SK-N-SH (cell line): ENCODE results near the gene PTH2. TPM values are rescaled to one million over a fixed set of nuclear protein-coding genes. Genes with fewer than 3 reads are reported as not detected.

Source experiments
- CTCF ChIA-PET: fragments of 300-600, 350-600 bp; formaldehyde crosslinking; extraction: SDS; loops from one replicate; lab custom pipeline; 2021; lab: Yijun Ruan, JAX
- POLR2A ChIA-PET: fragments of 350-600 bp; sonication (Branson Sonifier 250); formaldehyde crosslinking; extraction: SDS; loops from one replicate; lab custom pipeline; 2020; ENCODE audit warnings: antibody characterized with exemption, inconsistent platforms; lab: Yijun Ruan, JAX
- DNase-seq: peaks from one replicate; pipeline ENCODE4 v3.0.0; 2012
- H2AFZ ChIP-seq: fragments of 200-600 bp; sonication (generic); 2 replicates; pipeline ENCODE4 v1.8.1; 2016; ENCODE audit warnings: antibody characterized with exemption, mild to moderate bottlenecking, low read depth
- H3F3A ChIP-seq: fragments of 200-600 bp; sonication (generic); replicated peaks from 2 replicates; pipeline ENCODE3; 2016; ENCODE audit warnings: antibody characterized with exemption, mild to moderate bottlenecking; ENCODE audit not compliant: insufficient read depth
- H3K27ac ChIP-seq, 2 experiments: fragments of 200-500 bp in 1 of 2; fragments of 200-600 bp in 1 of 2; sonication (Bioruptor generic) in 1 of 2; sonication (generic), shearing (Covaris generic) in 1 of 2; 2 replicates each; pipeline versions ENCODE4 v1.5.1 to v1.6.1; 2014 to 2016; ENCODE audit warnings: low read depth in 2 of 2, inconsistent platforms in 1 of 2, low read length in 1 of 2, mild to moderate bottlenecking in 1 of 2, mixed read lengths in 1 of 2
- H3K27me3 ChIP-seq: fragments of 200-600 bp; sonication (generic), shearing (Covaris generic); 2 replicates; pipeline ENCODE4 v1.6.1; 2016; ENCODE audit warnings: mixed run types; ENCODE audit not compliant: insufficient read depth
- H3K36me3 ChIP-seq, 2 experiments: fragments of 200-500 bp in 1 of 2; fragments of 200-600 bp in 1 of 2; sonication (Bioruptor generic) in 1 of 2; sonication (generic) in 1 of 2; replicated peaks in 1 of 2; 2 replicates each; pipeline versions ENCODE3 to v1.5.1; 2014 to 2016; ENCODE audit warnings: low read length in 1 of 2, mild to moderate bottlenecking in 1 of 2; ENCODE audit not compliant: insufficient read depth in 2 of 2, control insufficient read depth in 1 of 2
- H3K4me1 ChIP-seq, 2 experiments: fragments of 200-500 bp in 1 of 2; fragments of 200-600 bp in 1 of 2; sonication (Bioruptor generic) in 1 of 2; sonication (generic), shearing (Covaris generic) in 1 of 2; 2 replicates each; pipeline versions ENCODE4 v1.5.1 to v1.6.1; 2014 to 2016; ENCODE audit warnings: low read depth in 1 of 2, low read length in 1 of 2, mixed run types in 1 of 2; ENCODE audit not compliant: insufficient read depth in 2 of 2, control insufficient read depth in 1 of 2
- H3K4me2 ChIP-seq: fragments of 200-600 bp; sonication (generic), shearing (Covaris generic); 2 replicates; pipeline ENCODE4 v1.6.1; 2017; ENCODE audit warnings: mixed run types
- H3K4me3 ChIP-seq, 2 experiments: fragments of 200-500 bp in 1 of 2; fragments of 200-600 bp in 1 of 2; sonication (Bioruptor generic) in 1 of 2; sonication (generic), shearing (Covaris generic) in 1 of 2; 2 replicates each; pipeline versions ENCODE4 v1.5.1 to v1.8.1; 2014 to 2016; ENCODE audit warnings: low read depth in 2 of 2, inconsistent platforms in 1 of 2, low read length in 1 of 2, mild to moderate bottlenecking in 1 of 2, mixed read lengths in 1 of 2, moderate library complexity in 1 of 2
- H3K79me2 ChIP-seq: fragments of 200-600 bp; sonication (generic); 2 replicates; pipeline ENCODE4 v1.8.1; 2017; ENCODE audit warnings: mild to moderate bottlenecking; ENCODE audit not compliant: insufficient read depth
- H3K9ac ChIP-seq: fragments of 200-600 bp; sonication (generic); 2 replicates; pipeline ENCODE4 v1.6.1; 2017; ENCODE audit warnings: mixed run types
- H3K9me2 ChIP-seq: fragments of 200-600 bp; sonication (generic); 2 replicates; pipeline ENCODE4 v1.6.1; 2017; ENCODE audit warnings: mixed run types
- H3K9me3 ChIP-seq: fragments of 200-600 bp; sonication (generic); 2 replicates; pipeline ENCODE4 v1.6.1; 2017; ENCODE audit warnings: mixed run types, mild to moderate bottlenecking, moderate library complexity
- H4K20me1 ChIP-seq: fragments of 200-600 bp; sonication (generic); 2 replicates; pipeline ENCODE4 v1.6.1; 2017; ENCODE audit warnings: mild to moderate bottlenecking, mixed run types; ENCODE audit not compliant: insufficient read depth
- ELF1 ChIP-seq: IDR thresholded peaks from 2 replicates; pipeline ENCODE4 v1.4.0; 2012
- JUND ChIP-seq: IDR thresholded peaks from 2 replicates; pipeline ENCODE4 v1.4.0; 2012
- MEF2A ChIP-seq: IDR thresholded peaks from 2 replicates; pipeline ENCODE4 v1.4.0; 2012; ENCODE audit warnings: low read depth, borderline replicate concordance
- YY1 ChIP-seq: IDR thresholded peaks from 2 replicates; pipeline ENCODE4 v1.4.0; 2012; ENCODE audit warnings: low read depth, mild to moderate bottlenecking
- WGBS: methylation state at CpG from one replicate; pipeline ENCODE4 v1.1.6; 2017; ENCODE audit warnings: low lambda C conversion rate; 5-methylcytosine and 5-hydroxymethylcytosine counted together
- polyA plus RNA-seq, 3 experiments: library from polyadenylated mRNA; depleted of rRNA; stranded (reverse); fragments of >200 nt; gene quantifications; 2 replicates each; pipeline ENCODE4 v1.2.3, GENCODE V29; 2012
- TF ChIP-seq, protein P1 (sequence below): IDR thresholded peaks from 2 replicates; pipeline ENCODE4 v1.6.1; 2012; ENCODE audit warnings: mild to moderate bottlenecking, low read depth, low read length, moderate library complexity
- TF ChIP-seq, protein P2 (sequence below): IDR thresholded peaks from 2 replicates; pipeline ENCODE4 v1.4.0; 2012; ENCODE audit warnings: low read depth, borderline replicate concordance

PTH2 gene
- polyA plus RNA-seq, 1 of the 3 experiments (the other 2 are of a cell fraction) = not detected

GRCh38 chr19:49398001-49398615, 25.1 kb downstream of the PTH2 start:
- Histone ChIP-seq H3K9me2 (no peaks in the 10 kb centered on the region), H4K20me1 (no peaks in the 10 kb centered on the region), H3K4me2 (no peak overlapping the region), H3K36me3 (no peaks in the 10 kb centered on the region), H3K9ac (no peak overlapping the region), H3K79me2 (no peaks in the 10 kb centered on the region), H3K4me1 (peaks cover 0 to 2% of the 10 kb centered on the region in 2 experiments; a peak in 1 of 4 replicates), H2AFZ (no peak overlapping the region), H3F3A (no peaks in the 10 kb centered on the region), H3K27me3 (peaks cover 11% of the 10 kb centered on the region), H3K27ac (no peak overlapping the region), H3K9me3 (no peaks in the 10 kb centered on the region), H3K4me3 (no peak overlapping the region)
- 63% methylated on average over 8 of the region's 11 CpGs for WGBS
- no peak for TF ChIP-seq ELF1
- TF ChIP-seq YY1 = no peak
- TF ChIP-seq MEF2A = no peak
- TF ChIP-seq, protein P1, sequence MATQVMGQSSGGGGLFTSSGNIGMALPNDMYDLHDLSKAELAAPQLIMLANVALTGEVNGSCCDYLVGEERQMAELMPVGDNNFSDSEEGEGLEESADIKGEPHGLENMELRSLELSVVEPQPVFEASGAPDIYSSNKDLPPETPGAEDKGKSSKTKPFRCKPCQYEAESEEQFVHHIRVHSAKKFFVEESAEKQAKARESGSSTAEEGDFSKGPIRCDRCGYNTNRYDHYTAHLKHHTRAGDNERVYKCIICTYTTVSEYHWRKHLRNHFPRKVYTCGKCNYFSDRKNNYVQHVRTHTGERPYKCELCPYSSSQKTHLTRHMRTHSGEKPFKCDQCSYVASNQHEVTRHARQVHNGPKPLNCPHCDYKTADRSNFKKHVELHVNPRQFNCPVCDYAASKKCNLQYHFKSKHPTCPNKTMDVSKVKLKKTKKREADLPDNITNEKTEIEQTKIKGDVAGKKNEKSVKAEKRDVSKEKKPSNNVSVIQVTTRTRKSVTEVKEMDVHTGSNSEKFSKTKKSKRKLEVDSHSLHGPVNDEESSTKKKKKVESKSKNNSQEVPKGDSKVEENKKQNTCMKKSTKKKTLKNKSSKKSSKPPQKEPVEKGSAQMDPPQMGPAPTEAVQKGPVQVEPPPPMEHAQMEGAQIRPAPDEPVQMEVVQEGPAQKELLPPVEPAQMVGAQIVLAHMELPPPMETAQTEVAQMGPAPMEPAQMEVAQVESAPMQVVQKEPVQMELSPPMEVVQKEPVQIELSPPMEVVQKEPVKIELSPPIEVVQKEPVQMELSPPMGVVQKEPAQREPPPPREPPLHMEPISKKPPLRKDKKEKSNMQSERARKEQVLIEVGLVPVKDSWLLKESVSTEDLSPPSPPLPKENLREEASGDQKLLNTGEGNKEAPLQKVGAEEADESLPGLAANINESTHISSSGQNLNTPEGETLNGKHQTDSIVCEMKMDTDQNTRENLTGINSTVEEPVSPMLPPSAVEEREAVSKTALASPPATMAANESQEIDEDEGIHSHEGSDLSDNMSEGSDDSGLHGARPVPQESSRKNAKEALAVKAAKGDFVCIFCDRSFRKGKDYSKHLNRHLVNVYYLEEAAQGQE = no peak
- ChIA-PET CTCF (interaction anchor here (0.6 to 1.6 kb wide), 6 partner anchors 13 to 46 kb away, joined by 3 to 6 read pairs (median 3); no protein-coding TSS in a partner anchor), POLR2A (interaction anchor here (0.5 to 1.3 kb wide), 2 partner anchors 54 to 91 kb away, joined by 3 read pairs; partner anchors contain the start of gene PIH1D1)
- DNase-seq = peak; percentile 9

DNA sequence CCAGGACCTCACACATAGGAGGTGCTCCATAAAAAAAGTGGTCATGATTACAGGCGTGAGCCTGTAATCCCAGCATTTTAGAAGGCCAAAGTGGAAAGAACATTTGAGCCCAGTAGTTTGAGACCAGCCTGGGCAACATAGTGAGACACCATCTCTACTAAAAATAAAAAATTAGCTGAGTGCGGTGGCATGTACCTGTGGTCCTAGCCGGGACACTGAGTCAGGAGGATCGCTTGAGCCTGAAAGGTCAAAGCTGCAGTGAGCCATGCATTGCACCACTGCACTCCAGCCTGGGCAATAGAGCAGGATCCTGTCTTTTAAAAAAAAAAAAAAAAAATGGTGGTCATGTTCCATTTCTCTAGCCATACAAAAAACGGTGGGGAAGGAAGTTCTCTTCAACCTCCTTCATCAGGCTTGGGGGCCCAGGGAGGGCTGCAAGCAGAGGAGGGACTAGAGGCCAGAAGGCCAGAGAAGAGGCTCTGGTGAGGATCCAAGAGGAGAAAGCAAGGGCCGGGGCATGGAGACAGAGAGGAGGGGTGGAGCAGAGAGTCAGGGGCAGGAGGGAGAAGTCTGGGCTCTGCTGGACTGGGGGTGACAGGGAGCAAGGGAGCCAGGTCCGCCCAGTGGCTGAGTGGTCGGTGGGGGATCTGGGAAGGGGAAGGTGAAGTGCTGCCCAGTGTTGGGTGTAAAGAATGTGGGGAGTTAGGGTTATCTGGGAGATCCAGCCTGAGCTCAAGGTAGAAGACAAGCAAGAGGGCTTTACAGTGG, 26.3 kb downstream of the PTH2 start:
- Histone ChIP-seq H3K27ac (no peak overlapping the region), H3K36me3 (no peaks in the 10 kb centered on the region), H3K4me2 (no peak overlapping the region), H3K9ac (no peak overlapping the region), H3K27me3 (peaks cover 22% of the 10 kb centered on the region), H4K20me1 (no peaks in the 10 kb centered on the region), H3K79me2 (no peaks in the 10 kb centered on the region), H3K4me3 (no peak overlapping the region), H3F3A (peaks cover 4% of the 10 kb centered on the region), H3K4me1 (peaks cover 0 to 2% of the 10 kb centered on the region in 2 experiments; a peak in 1 of 4 replicates), H3K9me3 (no peaks in the 10 kb centered on the region), H2AFZ (no peak overlapping the region), H3K9me2 (no peaks in the 10 kb centered on the region)
- 56% methylated on average over 8 of the region's 8 CpGs for WGBS
- DNase-seq = peak; percentile 4
- CTCF ChIA-PET = interaction anchor here (1.2 to 1.6 kb wide), 2 partner anchors 16 to 46 kb away, joined by 3 to 6 read pairs; no protein-coding TSS in a partner anchor
- POLR2A ChIA-PET = interaction anchor here (1.3 kb wide), 1 partner anchor 55 kb away, joined by 3 read pairs; the partner anchor contains the start of gene PIH1D1
- no peak for TF ChIP-seq JUND
- TF ChIP-seq, protein P2, sequence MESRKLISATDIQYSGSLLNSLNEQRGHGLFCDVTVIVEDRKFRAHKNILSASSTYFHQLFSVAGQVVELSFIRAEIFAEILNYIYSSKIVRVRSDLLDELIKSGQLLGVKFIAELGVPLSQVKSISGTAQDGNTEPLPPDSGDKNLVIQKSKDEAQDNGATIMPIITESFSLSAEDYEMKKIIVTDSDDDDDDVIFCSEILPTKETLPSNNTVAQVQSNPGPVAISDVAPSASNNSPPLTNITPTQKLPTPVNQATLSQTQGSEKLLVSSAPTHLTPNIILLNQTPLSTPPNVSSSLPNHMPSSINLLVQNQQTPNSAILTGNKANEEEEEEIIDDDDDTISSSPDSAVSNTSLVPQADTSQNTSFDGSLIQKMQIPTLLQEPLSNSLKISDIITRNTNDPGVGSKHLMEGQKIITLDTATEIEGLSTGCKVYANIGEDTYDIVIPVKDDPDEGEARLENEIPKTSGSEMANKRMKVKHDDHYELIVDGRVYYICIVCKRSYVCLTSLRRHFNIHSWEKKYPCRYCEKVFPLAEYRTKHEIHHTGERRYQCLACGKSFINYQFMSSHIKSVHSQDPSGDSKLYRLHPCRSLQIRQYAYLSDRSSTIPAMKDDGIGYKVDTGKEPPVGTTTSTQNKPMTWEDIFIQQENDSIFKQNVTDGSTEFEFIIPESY = no peak
